Activated CD8-positive, alpha-beta memory T cell treated with anti-CD3 and anti-CD28 coated beads, Interleukin-2, amount 50 U/mL, for 48 hours (primary cell): ENCODE measurements around the gene SPDYE3.
A peak's percentile ranks its signal among the peaks of the same experiment; 100 is the strongest.
"Not testable (repeated sequence)": the region's sequence is repeated elsewhere in the genome, so short reads cannot be mapped to it uniquely, and the experiment has no call there.

Experiments used
- DNase-seq: peaks from one replicate; pipeline ENCODE4 v3.0.0-alpha.2; 2020

Gene SPDYE3

DNA sequence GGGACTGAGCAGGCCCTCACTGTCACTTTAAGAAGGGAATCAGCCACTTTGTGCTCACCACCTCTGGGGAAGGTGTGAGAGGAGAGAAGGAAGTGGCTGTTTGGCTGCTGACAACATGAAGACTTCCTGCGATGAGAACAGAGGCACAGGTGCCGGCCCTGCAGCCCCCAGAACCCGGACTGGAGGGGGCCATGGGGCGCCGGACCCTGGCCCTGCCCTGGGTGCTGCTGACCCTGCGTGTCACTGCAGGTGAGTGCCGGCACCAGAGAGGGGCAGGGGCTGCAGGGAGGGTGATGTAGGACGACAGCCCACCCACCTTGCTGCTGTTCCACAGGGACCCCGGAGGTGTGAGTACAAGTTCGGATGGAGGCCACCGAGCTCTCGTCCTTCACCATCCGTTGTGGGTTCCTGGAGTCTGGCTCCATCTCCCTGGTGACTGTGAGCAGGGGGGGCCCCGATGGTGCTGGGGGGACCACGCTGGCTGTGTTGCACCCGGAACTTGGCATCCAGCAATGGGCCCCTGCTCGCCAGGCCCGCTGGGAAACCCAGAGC is 44.8 kb downstream of the SPDYE3 start:
- DNase-seq = not testable (repeated sequence)

- DNase-seq = no peak
Observed at GRCh38 chr7:100352984-100353684, 45.6 kb downstream of the SPDYE3 start.

DNA sequence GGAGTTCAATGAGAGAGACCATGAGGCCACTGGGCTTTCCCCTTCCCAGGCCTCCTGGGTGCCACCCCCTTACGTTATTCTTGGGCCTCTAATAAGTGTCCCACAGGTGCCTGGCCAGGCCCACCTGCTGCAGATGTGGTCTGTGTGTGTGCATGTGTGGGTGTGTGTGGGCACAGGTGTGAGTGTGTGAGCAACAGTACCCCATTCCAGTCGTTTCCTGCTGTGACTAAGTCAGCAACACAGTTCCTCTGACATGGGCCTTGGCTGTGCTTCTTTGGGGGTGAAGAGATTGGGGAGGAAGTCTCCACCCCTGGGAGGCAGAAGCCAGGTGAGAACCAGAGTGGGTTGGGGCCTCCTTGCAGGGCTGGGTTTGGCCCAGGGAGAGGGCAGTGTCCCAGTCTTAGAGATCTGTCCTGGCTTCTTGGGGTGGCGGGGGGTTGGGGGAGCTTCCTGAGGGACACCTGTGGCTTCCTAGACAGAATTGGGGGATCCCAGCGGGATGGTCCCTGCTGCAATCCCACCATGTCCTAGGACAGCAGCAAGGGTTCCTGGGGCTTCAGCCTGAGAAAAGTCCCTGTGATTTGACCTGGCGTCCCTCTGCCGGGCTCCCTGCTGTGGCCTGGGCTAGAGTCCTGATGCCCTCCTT is 46.3 kb downstream of the SPDYE3 start:
- DNase-seq = peak; percentile 66

DNA sequence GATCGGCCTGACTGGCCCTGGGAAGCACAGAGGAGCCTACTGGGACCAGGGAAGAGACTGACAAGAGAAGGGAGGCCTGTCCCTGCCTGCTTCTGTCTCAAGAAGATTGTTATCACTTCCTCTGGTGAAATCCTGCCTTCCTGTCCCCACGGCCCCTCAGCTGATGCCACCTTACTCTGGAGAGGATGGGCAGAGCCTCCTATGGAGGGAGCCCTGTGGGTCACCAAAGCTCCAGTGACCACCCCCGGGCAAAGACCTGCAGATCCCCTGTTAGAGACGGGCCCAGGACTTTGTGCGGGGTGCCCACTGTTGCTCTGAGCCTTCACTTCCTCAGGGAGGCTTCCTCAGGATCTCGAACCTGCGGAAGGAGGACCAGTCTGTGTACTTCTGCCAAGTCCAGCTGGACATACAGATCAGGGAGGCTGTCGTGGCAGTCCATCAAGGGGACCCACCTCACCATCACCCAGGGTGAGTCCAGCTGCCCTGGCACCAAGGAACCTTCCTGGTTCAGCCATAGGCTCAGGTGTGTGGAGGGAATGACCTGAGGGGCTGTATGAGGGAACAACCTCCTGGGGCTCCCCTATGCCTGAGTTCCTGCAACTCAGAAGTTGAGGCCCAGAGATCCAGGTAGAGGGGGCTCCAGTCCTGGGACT is 49.0 kb downstream of the SPDYE3 start:
- no peak for DNase-seq

DNA sequence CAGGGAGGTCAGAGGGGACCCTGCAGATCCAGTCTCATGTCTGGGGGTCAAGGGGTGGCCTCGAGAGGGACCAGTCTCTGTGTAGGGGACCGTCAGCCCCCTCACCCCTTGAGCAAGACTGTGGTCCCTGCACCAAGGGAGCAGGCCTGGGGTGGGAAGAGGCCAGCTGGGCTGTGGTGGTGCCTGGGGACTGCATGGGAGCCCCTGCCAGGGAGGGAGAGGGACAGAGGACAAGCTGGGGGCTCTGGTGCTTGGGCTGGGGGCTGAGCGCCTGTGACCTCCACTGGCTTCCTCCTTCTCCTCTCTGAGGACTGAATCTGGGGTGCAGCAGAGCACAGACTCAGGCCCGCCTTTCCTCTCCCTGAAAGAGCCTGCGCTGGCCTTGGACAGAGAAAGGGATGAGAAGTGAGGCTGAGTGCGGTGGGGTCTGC is 49.6 kb downstream of the SPDYE3 start:
- DNase-seq = no peak

- DNase-seq = no peak
Observed at GRCh38 chr7:100358027-100358856, 50.7 kb downstream of the SPDYE3 start, which contains the start of gene PILRB. Gene PILRB (plus strand): TSS chr7:100358117. CDS start chr7:100358303, 186 bp downstream.

- no peak for DNase-seq
Observed at GRCh38 chr7:100358857-100359212, 51.3 kb downstream of the SPDYE3 start.

DNA sequence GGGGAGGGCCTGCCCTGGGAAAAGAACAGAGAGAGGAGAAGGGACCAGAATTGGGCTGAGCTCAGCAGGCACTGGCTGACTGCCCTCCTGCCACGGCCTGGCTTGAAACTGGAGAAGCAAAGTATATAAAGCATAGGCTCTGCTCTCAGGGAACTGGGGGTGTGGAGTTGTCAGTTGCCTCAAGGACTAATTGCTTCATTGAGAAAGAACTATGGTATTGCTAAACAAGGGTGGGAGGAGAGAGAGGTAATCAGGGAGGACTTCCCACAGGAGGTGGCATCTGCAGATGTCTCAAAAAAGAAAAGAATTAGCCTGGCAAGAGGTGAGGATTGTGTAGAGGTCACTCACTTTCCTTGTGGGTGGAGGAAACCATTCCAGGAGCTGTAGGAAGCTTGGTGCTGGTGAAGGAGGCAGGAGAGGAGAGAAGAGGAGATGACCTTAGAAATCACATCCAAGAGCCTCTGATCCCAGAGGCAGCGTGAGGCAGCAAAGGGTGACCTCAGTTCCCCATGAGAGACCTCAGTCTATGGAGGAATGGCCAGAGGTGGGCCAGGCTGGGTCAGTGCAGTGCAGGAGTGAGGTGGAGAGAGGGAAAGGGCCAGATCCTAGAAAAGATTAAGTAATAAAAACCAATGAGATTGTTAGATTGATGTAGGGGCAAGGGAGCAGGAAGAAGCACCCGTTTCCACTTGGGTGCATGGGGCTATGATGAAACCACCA is 52.8 kb downstream of the SPDYE3 start:
- DNase-seq = no peak

GRCh38 chr7:100363098-100363497 is 55.6 kb downstream of the SPDYE3 start:
- DNase-seq = no peak

DNA sequence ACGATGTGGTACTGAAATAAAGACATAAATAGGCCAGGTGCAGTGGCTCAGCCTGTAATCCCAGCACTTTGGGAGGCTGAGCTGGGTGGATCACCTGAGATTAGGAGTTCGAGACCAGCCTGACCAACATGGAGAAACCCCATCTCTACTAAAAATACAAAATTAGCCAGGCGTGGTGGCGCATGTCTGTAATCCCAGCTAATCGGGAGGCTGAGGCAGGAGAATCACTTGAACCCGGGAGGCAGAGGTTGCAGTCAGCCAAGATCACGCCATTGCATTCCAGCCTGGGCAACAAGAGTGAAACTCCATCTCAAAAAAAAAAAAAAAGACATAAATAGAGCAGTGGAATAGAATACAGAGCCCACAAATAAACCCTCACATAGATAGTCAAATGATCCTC is 56.3 kb downstream of the SPDYE3 start:
- not testable (repeated sequence) for DNase-seq

DNA sequence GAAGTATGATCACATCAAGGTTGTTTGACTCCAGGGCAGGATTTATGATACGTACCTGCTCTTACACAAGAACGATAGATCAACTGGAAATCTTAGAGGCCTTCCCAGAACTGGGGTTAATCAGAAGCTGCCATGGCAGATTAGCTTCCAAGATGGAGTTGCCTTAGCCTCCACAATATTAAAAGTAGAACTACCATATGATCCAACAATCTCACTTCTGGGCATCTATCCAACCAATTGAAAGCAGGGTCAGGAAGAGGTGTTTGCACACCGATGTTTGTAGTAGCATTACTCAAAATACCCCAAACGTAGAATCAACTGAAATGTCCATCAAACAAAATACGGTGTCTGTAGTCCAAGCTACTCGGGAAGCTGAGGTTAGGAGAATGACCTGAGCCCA is 57.0 kb downstream of the SPDYE3 start:
- DNase-seq = no peak

DNA sequence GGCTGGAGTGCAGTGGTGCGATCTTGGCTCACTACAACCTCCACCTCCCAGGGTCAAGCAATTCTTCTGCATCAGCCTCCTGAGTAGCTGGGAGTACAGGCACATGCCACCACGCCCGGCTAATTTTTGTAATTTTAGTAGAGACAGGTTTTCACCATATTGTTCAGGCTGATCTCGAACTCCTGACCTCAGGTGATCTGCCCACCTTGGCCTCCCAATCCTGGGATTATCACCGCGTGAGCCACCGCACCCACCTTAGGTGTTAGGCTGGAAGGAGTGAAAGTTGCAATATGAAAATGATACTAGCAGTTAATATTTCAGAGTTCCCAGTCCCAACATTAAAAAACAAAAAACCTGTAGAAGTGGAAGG is 58.5 kb downstream of the SPDYE3 start:
- DNase-seq = not testable (repeated sequence)

- DNase-seq = no peak
Observed at GRCh38 chr7:100366411-100367250, 59.1 kb downstream of the SPDYE3 start.

- DNase-seq = no peak
Observed at GRCh38 chr7:100367251-100367620, 59.7 kb downstream of the SPDYE3 start.

- no peak for DNase-seq
Observed at GRCh38 chr7:100367676-100368613, 60.4 kb downstream of the SPDYE3 start.

DNA sequence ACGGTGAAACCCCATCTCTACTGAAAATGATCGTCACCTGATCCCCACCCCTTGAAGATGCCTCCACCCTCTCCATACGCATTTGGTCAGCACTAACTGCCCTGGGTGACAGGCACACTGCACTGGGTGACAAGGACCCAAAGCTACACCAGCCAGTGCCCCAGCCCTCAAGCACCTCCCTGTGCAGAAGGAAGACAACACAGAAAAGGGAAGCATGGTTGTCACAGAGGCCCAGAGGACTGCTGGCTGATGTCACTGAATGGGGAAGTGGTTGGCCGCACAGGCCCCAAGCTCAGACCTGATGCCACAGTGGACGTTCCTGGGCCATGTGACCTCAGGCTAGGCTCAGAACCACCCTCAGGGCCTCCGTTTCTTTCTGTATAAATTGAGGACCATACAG is 61.6 kb downstream of the SPDYE3 start:
- no peak for DNase-seq

DNA sequence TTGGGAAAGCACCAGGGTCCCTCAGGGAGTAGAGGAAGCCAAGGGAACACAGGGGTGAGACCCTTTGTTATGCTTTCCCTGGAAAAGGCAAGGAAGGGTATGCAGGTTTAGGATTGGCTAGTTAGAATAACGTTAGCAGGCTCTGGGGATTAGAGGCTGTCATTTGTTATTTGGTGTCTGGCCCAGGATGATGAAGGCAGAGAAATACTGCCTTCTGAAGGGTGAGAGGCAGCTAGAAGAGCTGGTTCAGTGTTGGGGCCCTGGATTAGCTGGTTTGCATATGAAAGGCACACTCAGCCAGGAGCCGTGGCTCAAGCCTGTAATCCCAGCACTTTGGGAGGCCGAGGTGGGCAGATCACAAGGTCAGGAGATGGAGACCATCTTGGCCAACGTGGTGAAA is 62.8 kb downstream of the SPDYE3 start:
- DNase-seq = no peak

GRCh38 chr7:100370746-100371145 is 63.2 kb downstream of the SPDYE3 start:
- DNase-seq = no peak

DNA sequence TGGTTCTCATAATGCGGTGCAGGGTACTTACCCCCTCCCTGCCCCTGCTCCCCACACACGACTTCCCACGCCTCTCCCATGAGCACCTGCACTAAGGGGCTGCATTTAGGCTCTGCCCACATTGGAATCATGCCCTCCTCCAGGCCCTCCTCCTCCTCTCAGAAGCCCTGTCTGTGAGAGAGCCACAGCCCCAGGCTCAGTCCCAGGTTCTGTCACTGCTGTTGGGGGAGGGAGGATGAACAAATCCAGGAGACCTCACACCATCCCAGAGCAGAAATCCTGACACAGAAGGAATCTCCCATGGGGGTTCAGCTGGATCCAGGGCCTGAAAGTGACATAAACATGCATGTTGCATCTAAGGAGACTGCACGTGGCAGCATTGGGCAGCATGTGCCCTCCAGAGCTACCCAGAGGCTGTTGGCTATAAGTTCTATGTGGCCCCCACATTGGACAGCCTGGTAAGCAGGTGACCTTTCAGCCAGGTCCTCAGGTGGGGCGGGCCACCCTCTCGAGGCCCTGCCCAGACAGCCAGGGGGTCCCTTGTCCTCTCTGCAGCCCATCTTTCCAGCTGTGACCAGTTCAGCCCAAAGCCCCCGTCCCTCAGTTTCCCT is 64.2 kb downstream of the SPDYE3 start:
- DNase-seq = no peak
